ENCODE measurements around the gene ANO4. TPM values are rescaled to one million over a fixed set of nuclear protein-coding genes. Genes with fewer than 3 reads are reported as not detected.

ANO4 gene
- total and polyA plus RNA-seq, 2 of the 8 experiments (the other 6 are each of a cell fraction or from before 2014, with no cell fraction given) = 1.1 to 3.4 TPM

- Histone ChIP-seq H3K27me3 (replicated peaks in 1 of 4; ENCODE audit: control insufficient read depth in 3 of 4, extremely low read depth in 1 of 4, insufficient read depth in 3 of 4, low read length in 3 of 4) (no peaks in the 10 kb centered on the region), H3K27ac (ENCODE audit: low read depth, low read length) (no peak overlapping the region), H2BK20ac (ENCODE audit: low read length) (no peak overlapping the region)
- no peak for TF ChIP-seq BRCA1 (IDR thresholded peaks at IDR 0.05; ENCODE audit: low read depth, low read length)
- TF ChIP-seq CEBPB (IDR thresholded peaks at IDR 0.05; ENCODE audit: low read depth, low read length) = no peak
- no peak for TF ChIP-seq KDM4A (IDR thresholded peaks at IDR 0.05; ENCODE audit: low read depth, low read length, severe bottlenecking)
- no peak for TF ChIP-seq GABPA (IDR thresholded peaks at IDR 0.05; ENCODE audit: borderline replicate concordance, insufficient read depth, low read length)
- no peak for TF ChIP-seq POU5F1 (IDR thresholded peaks at IDR 0.05; ENCODE audit: low read depth, low read length)
- TF ChIP-seq CREB1 (IDR thresholded peaks at IDR 0.05) = no peak
- TF ChIP-seq HDAC2 (IDR thresholded peaks at IDR 0.05; ENCODE audit: borderline replicate concordance in 1 of 2, low read depth in 2 of 2, low read length in 2 of 2) = no peak
- no peak for TF ChIP-seq SP1 (IDR thresholded peaks at IDR 0.05; ENCODE audit: low read depth, low read length)
- TF ChIP-seq, protein P1, sequence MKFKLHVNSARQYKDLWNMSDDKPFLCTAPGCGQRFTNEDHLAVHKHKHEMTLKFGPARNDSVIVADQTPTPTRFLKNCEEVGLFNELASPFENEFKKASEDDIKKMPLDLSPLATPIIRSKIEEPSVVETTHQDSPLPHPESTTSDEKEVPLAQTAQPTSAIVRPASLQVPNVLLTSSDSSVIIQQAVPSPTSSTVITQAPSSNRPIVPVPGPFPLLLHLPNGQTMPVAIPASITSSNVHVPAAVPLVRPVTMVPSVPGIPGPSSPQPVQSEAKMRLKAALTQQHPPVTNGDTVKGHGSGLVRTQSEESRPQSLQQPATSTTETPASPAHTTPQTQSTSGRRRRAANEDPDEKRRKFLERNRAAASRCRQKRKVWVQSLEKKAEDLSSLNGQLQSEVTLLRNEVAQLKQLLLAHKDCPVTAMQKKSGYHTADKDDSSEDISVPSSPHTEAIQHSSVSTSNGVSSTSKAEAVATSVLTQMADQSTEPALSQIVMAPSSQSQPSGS (IDR thresholded peaks at IDR 0.05; ENCODE audit: low read length) = no peak
- no peak for TF ChIP-seq BCL11A (IDR thresholded peaks at IDR 0.05; ENCODE audit: low read depth in 2 of 2, low read length in 2 of 2)
- TF ChIP-seq EP300 (IDR thresholded peaks at IDR 0.05; ENCODE audit: borderline replicate concordance in 1 of 2, low read depth in 2 of 2, low read length in 2 of 2) = no peak
Measured at GRCh38 chr12:100913872-100914592, 119.5 kb downstream of the ANO4 start.

More at GRCh38 chr12:100913872-100914592, 119.5 kb downstream of the ANO4 start:
- no peak overlapping the region for H4K91ac ChIP-seq (replicated peaks; ENCODE audit: insufficient read length, low read length)
- H3K23ac ChIP-seq (ENCODE audit: insufficient read length) = no peak overlapping the region
- no peak overlapping the region for H2BK5ac ChIP-seq (ENCODE audit: low read depth, low read length)
- POLR2A ChIA-PET (ENCODE audit: partially characterized antibody) = interaction anchor here (0.6 kb wide), 1 partner anchor 437 kb away, joined by 3 read pairs; no protein-coding TSS in a partner anchor
- no peak overlapping the region for H3K56ac ChIP-seq (replicated peaks; ENCODE audit: insufficient read length, low read depth, low read length)
- FAIRE-seq (no peak), DNase-seq (ENCODE audit: low read depth in 1 of 2, low spot score in 2 of 2) (no peak)
- no peaks in the 10 kb centered on the region for H3K36me3 ChIP-seq (ENCODE audit: control insufficient read depth in 2 of 4, insufficient read depth in 4 of 4, low read length in 3 of 4)
- CTCF ChIA-PET (ENCODE audit: partially characterized antibody) = interaction anchor here (0.6 to 4.3 kb wide), 6 partner anchors 8 to 1903 kb away, joined by 3 to 16 read pairs (median 3); no protein-coding TSS in a partner anchor
- no peaks in the 10 kb centered on the region for H3K79me2 ChIP-seq (ENCODE audit: control insufficient read depth in 1 of 2, insufficient read depth in 2 of 2, low read length in 2 of 2)
- no peak overlapping the region for H3K18ac ChIP-seq (ENCODE audit: extremely low read depth, low read length)
- H3K23me2 ChIP-seq (ENCODE audit: low read depth, low read length) = no peaks in the 10 kb centered on the region
- no peak overlapping the region for H2BK15ac ChIP-seq (ENCODE audit: low read length)
- H3K4me1 ChIP-seq (replicated peaks in 1 of 4; ENCODE audit: control insufficient read depth in 3 of 4, insufficient read depth in 4 of 4, low read length in 3 of 4) = no peaks in the 10 kb centered on the region
- H3K4me2 ChIP-seq (ENCODE audit: insufficient read depth in 1 of 2, low read depth in 2 of 2, low read length in 2 of 2) = no peak overlapping the region
- H3K79me1 ChIP-seq (ENCODE audit: low read depth, low read length) = no peaks in the 10 kb centered on the region
- no peak overlapping the region for H2AK5ac ChIP-seq (ENCODE audit: low read depth, low read length)
- H3K14ac ChIP-seq (ENCODE audit: insufficient read length) = no peak overlapping the region
- no peak overlapping the region for H3K4me3 ChIP-seq (ENCODE audit: extremely low read depth in 1 of 4, insufficient read depth in 2 of 4, low read depth in 3 of 4, low read length in 4 of 4)
- H3K9me3 ChIP-seq (ENCODE audit: insufficient read depth in 2 of 2, low read depth in 1 of 2, low read length in 1 of 2) = no peaks in the 10 kb centered on the region
- WGBS, 2 experiments (ENCODE audit: extremely low coverage in 1 of 2, insufficient coverage in 1 of 2, insufficient read length in 1 of 2, insufficient replicate concordance in 2 of 2, low coverage in 1 of 2, low lambda C conversion rate in 2 of 2, missing lambda C conversion rate in 1 of 2) = 83% methylated on average over 4 of the region's 4 CpGs; no CpG with 5 or more reads in 1 of the 2 experiments
- H3K9ac ChIP-seq (replicated peaks in 1 of 4; ENCODE audit: extremely low read depth in 1 of 4, low read depth in 3 of 4, low read length in 3 of 4) = no peak overlapping the region
- no peak overlapping the region for H3K4ac ChIP-seq (replicated peaks; ENCODE audit: insufficient read length, low read depth, low read length)
- no peak overlapping the region for H2AFZ ChIP-seq (ENCODE audit: low read length)
- H2BK12ac ChIP-seq (ENCODE audit: low read depth, low read length) = no peak overlapping the region
- no peak overlapping the region for H2BK120ac ChIP-seq (replicated peaks; ENCODE audit: low read depth, low read length)
- H4K5ac ChIP-seq (ENCODE audit: insufficient read length, low read depth, low read length) = no peak overlapping the region
- H4K8ac ChIP-seq (ENCODE audit: extremely low read depth, insufficient read depth, low read length) = no peak overlapping the region
- H4K20me1 ChIP-seq (replicated peaks in 1 of 2; ENCODE audit: control insufficient read depth in 1 of 2, insufficient read depth in 2 of 2, low read length in 2 of 2) = no peaks in the 10 kb centered on the region
